T follicular helper cell (primary cell): ENCODE measurements around the gene CALR3.
"Not testable (repeated sequence)": the region's sequence is repeated elsewhere in the genome, so short reads cannot be mapped to it uniquely, and the experiment has no call there.

ENCODE experiments used
- DNase-seq: peaks from one replicate; pipeline ENCODE4 v3.0.0-alpha.2; 2020; ENCODE audit warnings: low read depth
- total RNA-seq, 2 experiments: gene quantifications; one replicate each; lab custom pipeline; 2026; lab: John Stamatoyannopoulos, UW

The CALR3 gene, protein sequence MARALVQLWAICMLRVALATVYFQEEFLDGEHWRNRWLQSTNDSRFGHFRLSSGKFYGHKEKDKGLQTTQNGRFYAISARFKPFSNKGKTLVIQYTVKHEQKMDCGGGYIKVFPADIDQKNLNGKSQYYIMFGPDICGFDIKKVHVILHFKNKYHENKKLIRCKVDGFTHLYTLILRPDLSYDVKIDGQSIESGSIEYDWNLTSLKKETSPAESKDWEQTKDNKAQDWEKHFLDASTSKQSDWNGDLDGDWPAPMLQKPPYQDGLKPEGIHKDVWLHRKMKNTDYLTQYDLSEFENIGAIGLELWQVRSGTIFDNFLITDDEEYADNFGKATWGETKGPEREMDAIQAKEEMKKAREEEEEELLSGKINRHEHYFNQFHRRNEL
- 0 to 0.04 reads per million in 2 experiments for total RNA-seq

DNA sequence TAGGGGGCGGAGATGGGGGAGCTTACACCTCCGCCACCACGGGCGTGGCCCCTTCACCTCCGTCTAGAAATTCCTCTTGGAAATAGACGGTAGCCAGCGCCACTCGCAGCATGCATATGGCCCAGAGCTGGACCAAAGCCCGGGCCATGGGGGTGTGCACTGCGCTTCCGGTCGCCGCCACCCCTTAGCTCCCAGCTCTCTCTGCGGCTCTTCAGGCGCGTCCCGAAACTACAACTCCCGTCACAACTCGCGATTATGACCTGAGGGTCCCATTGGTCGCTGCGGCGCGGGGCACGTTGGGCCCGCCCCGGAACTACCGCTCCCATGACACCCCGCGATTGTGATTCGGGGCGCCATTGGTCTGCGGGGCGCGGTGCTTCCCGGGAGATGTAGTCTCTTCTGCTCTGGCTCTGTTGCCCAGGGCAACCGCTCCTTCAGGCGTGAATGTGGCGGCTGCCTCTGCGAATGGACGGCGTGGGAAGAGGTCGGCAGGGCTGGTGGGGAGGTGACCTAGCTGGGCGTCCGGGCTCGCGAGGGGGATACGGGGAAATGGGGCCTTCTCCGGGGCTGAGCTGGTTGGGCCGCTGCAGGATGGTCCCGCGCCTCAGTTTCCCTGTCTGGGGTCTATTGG lies at the start of gene CALR3, which contains the start of gene C19orf44:
CALR3 (minus strand) TSS at position 186 of the 631 bp plus-strand sequence; CDS start at position 148, 38 bp downstream.
C19orf44 (plus strand) TSS at position 413 of the 631 bp plus-strand sequence. CDS start 4,399 bp downstream, outside the sequence.
- DNase-seq, result peak; percentile 95

GRCh38 chr19:16544473-16545231 lies 48.7 kb upstream of the CALR3 start:
- no peak for DNase-seq

DNA sequence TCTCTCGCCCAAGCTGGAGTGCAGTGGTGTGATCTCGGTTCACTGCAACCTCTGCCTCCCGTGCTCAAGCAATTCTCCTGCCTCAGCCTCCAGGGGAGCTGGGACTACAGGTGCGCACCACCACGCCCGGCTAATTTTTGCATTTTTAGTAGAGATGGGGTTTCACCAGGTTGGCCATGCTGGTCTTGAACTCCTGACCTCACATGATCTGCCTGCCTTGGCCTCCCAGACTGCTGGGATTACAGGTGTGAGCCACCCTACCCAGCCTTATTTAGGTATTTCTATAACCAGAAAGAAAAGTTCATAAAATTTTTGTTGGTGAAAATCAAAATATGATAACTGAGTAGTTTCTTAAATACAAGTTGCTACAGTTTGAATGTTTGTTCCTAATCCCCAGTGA lies 47.8 kb upstream of the CALR3 start:
- not testable (repeated sequence) for DNase-seq

GRCh38 chr19:16542910-16543472 lies 47.0 kb upstream of the CALR3 start:
- DNase-seq, result no peak

DNA sequence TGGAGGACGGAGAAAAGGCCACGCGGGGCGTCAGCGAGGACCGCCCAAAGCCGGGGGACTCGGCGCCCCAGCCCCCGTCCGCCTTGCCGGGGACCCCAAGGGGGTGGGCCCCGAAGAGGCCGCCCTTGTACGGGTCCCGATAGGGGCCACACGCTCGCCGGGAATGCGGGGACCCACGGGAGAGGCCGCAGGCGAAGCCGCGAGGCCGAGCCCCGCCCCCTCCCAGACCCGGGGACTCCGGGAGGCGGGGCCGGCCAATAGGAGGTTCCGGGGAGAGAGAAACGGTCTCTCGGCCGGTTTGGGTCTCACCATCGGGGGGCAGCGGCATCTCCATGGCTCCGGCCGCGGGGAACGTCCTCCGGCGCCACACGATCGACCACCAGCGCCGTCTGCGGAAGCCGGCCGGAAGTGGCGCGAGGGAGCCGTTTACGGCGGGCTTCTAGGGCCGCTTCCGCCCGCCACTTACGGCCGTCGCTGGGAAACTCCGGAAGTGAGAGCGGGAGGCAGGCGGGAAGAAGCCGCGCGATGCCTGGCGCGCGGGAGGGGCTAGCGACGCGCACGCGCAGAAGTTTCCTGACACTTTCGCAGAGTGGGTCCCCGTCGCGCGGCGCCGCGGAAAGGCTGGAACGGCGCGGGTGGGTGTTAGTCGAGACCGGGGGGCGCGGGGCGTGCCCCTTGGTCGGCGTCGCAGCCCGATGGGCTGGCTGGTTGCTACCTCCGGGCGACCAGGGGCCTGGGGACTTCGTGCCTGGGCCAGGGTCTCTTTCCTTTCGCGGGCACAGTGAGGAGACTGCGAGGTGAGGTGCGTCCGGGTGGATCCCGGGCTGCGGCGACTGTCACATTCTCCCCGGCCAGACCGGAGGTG lies 46.3 kb upstream of the CALR3 start, which contains the start of gene CHERP:
CHERP (minus strand) TSS at position 393 of the 865 bp plus-strand sequence; CDS start at position 334, 59 bp downstream.
- DNase-seq, result peak; percentile 92

DNA sequence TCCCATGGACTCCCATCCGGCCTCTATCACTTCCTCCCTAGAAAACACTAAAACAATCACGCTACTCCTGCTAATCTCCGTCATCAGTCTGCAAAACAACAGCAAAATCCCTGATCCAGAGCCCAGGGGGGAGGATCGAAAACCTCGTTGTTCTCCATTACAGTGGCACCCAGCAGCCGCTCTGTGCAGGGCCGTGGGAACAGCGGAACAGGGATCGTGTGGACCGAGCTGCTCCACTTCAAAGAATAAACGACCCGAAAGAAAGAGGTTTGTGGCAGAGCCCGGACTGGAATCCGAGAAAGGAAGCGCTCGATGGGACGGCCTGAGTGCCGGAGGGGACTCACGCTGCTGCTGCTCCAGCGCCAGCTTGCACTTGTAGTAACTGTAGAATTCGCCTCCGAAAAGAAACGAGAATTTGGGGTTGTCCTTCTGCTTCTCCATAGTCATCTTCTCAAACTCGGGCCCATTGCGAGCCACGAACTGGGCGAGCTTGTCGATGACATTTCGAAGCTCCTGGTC lies 45.6 kb upstream of the CALR3 start:
- DNase-seq, result no peak

DNA sequence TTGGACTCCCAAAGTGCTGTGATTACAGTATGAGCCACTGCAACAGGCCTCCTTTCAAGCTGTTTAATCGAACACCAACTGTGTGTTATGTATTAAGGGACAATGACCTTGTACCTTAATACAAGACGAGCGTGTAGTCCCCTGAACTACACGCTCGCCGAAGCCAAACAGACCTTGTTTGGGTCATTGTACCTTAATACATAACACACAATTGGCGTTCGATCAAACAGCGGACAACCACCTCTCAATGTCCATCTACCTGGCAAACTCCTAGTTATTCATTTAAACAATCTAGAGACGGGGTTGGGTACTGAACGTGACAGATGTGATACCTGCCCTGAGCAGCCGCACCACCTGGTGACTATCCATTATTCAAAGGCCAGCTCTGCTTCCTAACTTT lies 45.0 kb upstream of the CALR3 start:
- no peak for DNase-seq

DNA sequence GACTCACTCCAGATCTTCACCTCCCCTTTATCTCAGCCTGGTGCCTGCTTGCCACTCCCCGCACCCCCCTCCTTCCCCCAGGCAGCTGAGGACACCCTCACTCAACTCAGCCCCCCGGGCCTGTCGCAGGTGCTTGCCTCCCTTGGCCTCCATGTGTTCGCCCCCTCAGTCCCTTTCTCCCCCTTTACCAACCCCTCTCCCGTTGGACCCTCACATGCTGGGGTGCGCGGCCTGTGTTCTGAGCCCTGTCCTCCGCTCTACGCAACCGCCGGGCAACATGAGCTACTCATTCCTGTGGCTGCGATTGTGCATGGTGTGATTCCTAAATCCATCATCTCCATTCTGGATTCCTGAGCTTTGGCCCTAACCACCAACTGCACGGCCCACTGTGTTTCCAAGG lies 41.1 kb upstream of the CALR3 start:
- no peak for DNase-seq

- no peak for DNase-seq
Measured at GRCh38 chr19:16536130-16536529, 40.2 kb upstream of the CALR3 start.

- DNase-seq, result no peak
Measured at GRCh38 chr19:16535381-16535780, 39.4 kb upstream of the CALR3 start.

- DNase-seq, result no peak
Measured at GRCh38 chr19:16532440-16533234, 36.7 kb upstream of the CALR3 start.

- no peak for DNase-seq
Measured at GRCh38 chr19:16531380-16531669, 35.4 kb upstream of the CALR3 start.

DNA sequence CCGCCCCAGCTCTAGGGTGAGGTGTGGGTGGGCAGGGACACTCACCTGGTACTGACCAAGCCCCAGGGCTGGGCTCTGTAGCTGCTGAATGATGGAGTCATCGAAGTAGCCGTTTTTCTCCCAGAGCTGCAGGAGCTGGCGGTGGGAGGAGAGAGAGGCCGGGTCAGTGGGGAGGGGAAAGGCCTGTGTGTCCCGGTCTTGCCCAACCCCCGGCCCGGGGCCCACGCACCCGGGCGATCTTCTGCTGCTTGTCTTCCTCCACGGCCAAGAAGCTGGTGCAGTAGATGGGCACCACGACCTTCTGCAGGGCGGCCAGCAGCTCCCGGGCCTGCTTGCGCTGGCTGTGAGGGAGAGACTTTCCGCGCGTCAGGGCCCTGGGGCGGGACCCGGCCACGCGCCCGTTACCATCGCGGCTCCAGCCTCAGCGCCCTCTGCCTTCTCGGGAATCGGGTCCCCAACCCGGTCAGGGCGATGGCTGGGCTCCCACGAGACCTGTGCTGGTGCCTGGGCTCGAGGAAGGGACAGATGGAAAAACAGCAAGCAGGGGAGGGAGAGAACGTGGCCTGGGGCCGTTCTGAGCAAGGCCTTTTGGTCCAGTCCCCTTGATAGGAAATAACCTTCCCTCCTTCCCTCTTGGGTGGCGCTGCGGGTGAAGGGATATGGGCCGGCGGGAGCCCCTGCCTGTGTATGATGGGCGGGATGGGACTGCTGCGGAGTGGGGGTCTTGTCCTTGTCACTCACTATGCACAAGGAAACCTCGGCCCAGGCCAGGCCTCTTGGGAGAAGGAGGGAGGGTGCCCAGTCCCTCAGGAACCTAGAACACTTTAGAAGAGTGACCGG lies 34.8 kb upstream of the CALR3 start:
- DNase-seq, result no peak

DNA sequence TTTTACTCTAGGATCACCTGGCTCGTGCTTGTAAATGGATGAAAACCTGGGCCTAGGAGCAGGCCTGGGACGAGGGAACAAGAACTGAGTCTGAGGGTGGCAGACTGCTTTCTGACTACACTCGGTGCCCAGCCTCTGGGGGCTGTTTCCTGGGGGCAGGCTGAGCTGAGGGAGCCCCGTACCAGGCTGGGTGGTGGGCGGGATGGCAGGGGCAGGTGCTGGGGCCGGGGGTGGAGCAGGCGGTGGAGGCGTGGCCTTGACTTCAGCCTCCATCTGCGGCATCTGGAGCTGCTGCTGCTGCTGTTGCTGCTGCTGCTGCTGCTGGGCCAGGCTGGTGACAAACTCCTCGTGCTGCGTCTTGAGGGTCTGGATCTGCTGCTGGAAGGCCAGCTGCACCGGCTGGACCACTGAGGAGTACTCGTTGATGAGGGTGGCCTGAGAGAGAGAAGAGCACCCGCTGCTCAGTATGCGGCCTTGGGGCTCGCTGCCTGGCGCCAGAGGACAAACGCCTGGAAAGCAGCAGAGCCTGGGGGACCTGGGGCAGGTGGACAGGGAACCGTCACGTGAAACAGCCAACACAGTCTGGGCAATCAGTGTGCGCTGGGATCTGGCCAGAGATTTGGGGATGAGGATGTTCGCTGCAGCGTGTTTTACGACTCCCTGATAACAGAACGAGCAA lies 33.6 kb upstream of the CALR3 start:
- DNase-seq, result no peak

DNA sequence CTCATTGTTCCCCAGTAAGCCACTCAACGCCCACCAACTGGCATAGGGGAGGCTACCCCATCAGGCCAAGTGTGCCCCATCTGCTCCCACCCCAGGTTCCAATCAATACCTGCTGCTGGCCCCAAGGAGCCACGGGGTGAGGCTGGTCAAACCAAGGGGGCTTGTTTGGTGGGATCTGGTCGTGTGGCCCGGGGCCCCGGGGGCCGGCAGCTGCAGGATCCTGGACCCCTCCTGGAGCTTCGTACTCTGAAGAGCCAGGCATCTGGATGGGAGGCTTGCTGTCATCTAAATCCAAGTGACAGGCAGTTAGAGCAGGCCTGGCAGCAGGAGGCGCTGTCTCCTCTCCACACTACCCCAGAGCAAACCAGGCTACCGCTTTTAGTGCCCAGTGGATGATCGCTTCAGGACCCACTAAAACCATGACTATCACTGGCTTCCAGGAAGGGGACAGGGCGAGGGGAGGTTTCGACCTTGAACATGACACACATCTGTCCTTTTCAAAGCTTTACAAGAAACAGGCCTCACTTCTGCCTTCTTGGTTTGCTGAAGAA lies 32.1 kb upstream of the CALR3 start:
- peak; percentile 28 for DNase-seq

DNA sequence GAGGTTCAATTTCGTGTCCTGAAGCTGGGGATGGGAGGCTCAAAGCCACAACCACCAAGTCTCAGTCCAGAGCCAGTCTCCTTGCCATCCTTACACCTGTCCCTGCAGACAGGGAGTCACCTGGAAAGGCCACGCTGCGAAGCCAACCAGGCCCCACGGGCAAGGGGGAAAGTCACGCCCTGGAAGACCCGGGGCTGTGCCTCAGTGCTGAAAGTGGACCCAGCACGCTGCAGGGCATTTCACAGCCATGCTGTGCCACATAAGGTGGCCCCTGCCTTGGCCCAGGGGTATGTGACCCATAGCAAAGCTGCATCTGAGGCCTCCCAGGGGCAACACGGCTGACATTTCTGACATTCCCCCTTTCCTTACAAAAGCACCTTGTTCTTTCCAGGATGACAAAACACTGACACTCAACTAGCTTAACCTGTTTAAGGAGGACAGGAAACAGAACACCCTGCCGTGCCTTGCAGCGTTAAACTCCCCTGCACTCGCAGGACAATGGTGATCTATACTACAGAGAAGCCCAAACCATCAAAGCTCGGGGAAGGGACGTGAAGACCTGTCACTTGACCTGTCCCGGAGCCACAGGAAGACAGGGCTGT lies 31.5 kb upstream of the CALR3 start:
- DNase-seq, result no peak

- no peak for DNase-seq
Measured at GRCh38 chr19:16525751-16526481, 29.9 kb upstream of the CALR3 start.
